Brain pericyte (primary cell): ENCODE data around the gene CPHXL.

Experiments
- DNase-seq: peaks from one replicate; pipeline ENCODE4 v3.0.0-alpha.2; 2012; ENCODE audit warnings: low read depth, low spot score

CPHXL gene

GRCh38 chr16:75701361-75701760 is 24.9 kb downstream of the CPHXL start, which contains the start of gene DUXB:
Gene DUXB, minus strand, starts transcription at chr16:75701461. Its CDS starts 43 bp downstream, at chr16:75701418.
- no peak for DNase-seq

- no peak for DNase-seq
Observed at GRCh38 chr16:75697571-75697970, 28.7 kb downstream of the CPHXL start.

- DNase-seq = no peak
Observed at GRCh38 chr16:75695708-75696107, 30.6 kb downstream of the CPHXL start.

GRCh38 chr16:75687361-75687760 is 38.9 kb downstream of the CPHXL start:
- no peak for DNase-seq

- no peak for DNase-seq
Observed at GRCh38 chr16:75682308-75682707, 44.0 kb downstream of the CPHXL start.

- DNase-seq = no peak
Observed at GRCh38 chr16:75679366-75679765, 46.9 kb downstream of the CPHXL start.

GRCh38 chr16:75676909-75677308 is 49.4 kb downstream of the CPHXL start, which contains the start of gene CPHXL2:
Gene CPHXL2, minus strand, starts transcription at chr16:75677009. Its CDS starts 10 bp downstream, at chr16:75676999.
- DNase-seq = no peak

- DNase-seq = no peak
Observed at GRCh38 chr16:75667503-75667902, 58.8 kb downstream of the CPHXL start.
